Measurements from ENCODE around the gene TAOK3.

TAOK3 gene

GRCh38 chr12:118404876-118405521 is 32.3 kb upstream of the TAOK3 start:
- peak; percentile 43 for DNase-seq (ENCODE audit: extremely low spot score)
- POLR2A ChIA-PET, result no interaction called here
- TF ChIP-seq CTCF (IDR thresholded peaks at IDR 0.05; ENCODE audit: control extremely low read depth, extremely low read depth, low read depth, missing control alignments), result peak; percentile 83
- CTCF ChIA-PET, result interaction anchor here (0.7 to 5.3 kb wide), 16 partner anchors 8 to 1140 kb away, joined by 3 to 36 read pairs (median 3); no protein-coding TSS in a partner anchor

- CTCF ChIA-PET, result interaction anchor here (1.6 kb wide), 1 partner anchor 11 kb away, joined by 4 read pairs; no protein-coding TSS in a partner anchor
These were observed 29.5 kb upstream of the TAOK3 start for GRCh38 chr12:118402251-118402650.

GRCh38 chr12:118398940-118399339 is 26.2 kb upstream of the TAOK3 start:
- CTCF ChIA-PET, result no interaction called here

More at GRCh38 chr12:118402251-118402650, 29.5 kb upstream of the TAOK3 start:
- POLR2A ChIA-PET, result no interaction called here
- TF ChIP-seq CTCF (IDR thresholded peaks at IDR 0.05; ENCODE audit: control extremely low read depth, extremely low read depth, low read depth, missing control alignments), result no peak
- DNase-seq (ENCODE audit: extremely low spot score), result no peak

GRCh38 chr12:118398524-118398923 is 25.8 kb upstream of the TAOK3 start:
- CTCF ChIA-PET, result interaction anchor here (3.0 kb wide), 1 partner anchor 22 kb away, joined by 18 read pairs; the partner anchor contains the start of gene SUDS3
- DNase-seq (ENCODE audit: extremely low spot score), result no peak
- no peak for TF ChIP-seq CTCF (IDR thresholded peaks at IDR 0.05; ENCODE audit: control extremely low read depth, extremely low read depth, low read depth, missing control alignments)
- POLR2A ChIA-PET, result no interaction called here

More at GRCh38 chr12:118398940-118399339, 26.2 kb upstream of the TAOK3 start:
- no peak for TF ChIP-seq CTCF (IDR thresholded peaks at IDR 0.05; ENCODE audit: control extremely low read depth, extremely low read depth, low read depth, missing control alignments)
- no peak for DNase-seq (ENCODE audit: extremely low spot score)
- POLR2A ChIA-PET, result no interaction called here

- TF ChIP-seq CTCF (IDR thresholded peaks at IDR 0.05; ENCODE audit: control extremely low read depth, extremely low read depth, low read depth, missing control alignments), result no peak
- CTCF ChIA-PET, result interaction anchor here (3.0 kb wide), 1 partner anchor 21 kb away, joined by 18 read pairs; the partner anchor contains the start of gene SUDS3
- POLR2A ChIA-PET, result no interaction called here
- DNase-seq (ENCODE audit: extremely low spot score), result no peak
These were observed 25.2 kb upstream of the TAOK3 start for GRCh38 chr12:118397708-118398440.

- CTCF ChIA-PET, result interaction anchor here (3.6 to 11.8 kb wide), 2 partner anchors 13 to 14 kb away, joined by 11 to 89 read pairs; partner anchors contain the start of gene SUDS3
These were observed 19.1 kb upstream of the TAOK3 start for GRCh38 chr12:118391836-118392235.

More at GRCh38 chr12:118391836-118392235, 19.1 kb upstream of the TAOK3 start:
- TF ChIP-seq CTCF (IDR thresholded peaks at IDR 0.05; ENCODE audit: control extremely low read depth, extremely low read depth, low read depth, missing control alignments), result no peak
- POLR2A ChIA-PET, result no interaction called here
- DNase-seq (ENCODE audit: extremely low spot score), result no peak

Measured in GM10248 (cell line).